HG02763 (cell line): ENCODE results near the gene PRPF6.

Source experiments
- ATAC-seq: cut with Tn5 transposase; IDR thresholded peaks from one replicate; pipeline ENCODE4 v1.9.1; 2021; ENCODE audit warnings: mild to moderate bottlenecking, moderate library complexity; ENCODE audit not compliant: unreplicated experiment

Gene PRPF6

DNA sequence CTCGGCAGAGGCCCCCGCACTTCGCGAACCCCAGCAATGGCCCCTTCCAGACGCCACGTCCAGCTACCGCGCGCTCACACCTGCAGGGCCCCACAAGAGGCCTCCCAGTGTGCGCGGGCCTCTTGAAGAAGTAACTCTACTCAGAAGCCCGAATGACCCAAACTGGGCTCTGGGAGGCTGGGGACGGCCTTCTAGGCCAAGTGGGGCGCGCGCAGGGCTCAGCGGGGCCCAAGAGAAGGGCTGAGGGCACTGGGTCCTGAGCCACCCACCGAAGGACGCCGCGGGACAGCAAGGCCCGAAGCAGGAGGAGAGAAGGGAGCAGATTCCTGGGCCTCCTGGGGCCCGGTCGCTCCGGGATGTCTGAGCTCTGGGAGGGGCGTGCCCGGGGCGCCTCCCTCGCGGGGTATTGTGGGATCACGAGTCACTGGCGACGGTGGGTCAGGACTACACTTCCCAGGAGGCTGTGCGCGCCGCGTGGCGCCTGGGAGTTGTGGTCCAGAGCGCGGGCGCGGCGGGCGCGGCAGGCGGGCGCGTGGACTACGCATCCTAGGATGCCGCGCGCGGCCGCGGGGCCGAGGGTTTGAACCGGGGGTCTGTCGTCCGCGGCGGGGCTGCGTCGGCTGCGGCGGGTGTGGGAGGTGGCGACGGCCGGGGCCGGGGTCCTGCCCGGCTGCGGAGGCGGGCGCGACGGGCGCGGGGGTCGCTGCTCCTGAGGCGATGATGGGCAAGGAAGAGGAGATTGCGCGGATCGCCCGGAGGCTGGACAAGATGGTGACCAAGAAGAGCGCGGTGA is 81.9 kb downstream of the PRPF6 start, which contains the start of gene TCEA2:
Gene TCEA2, plus strand, starts transcription at position 603 of the 793 bp plus-strand sequence. Its CDS starts 115 bp downstream, at position 718.
- peak; percentile 83 for ATAC-seq

DNA sequence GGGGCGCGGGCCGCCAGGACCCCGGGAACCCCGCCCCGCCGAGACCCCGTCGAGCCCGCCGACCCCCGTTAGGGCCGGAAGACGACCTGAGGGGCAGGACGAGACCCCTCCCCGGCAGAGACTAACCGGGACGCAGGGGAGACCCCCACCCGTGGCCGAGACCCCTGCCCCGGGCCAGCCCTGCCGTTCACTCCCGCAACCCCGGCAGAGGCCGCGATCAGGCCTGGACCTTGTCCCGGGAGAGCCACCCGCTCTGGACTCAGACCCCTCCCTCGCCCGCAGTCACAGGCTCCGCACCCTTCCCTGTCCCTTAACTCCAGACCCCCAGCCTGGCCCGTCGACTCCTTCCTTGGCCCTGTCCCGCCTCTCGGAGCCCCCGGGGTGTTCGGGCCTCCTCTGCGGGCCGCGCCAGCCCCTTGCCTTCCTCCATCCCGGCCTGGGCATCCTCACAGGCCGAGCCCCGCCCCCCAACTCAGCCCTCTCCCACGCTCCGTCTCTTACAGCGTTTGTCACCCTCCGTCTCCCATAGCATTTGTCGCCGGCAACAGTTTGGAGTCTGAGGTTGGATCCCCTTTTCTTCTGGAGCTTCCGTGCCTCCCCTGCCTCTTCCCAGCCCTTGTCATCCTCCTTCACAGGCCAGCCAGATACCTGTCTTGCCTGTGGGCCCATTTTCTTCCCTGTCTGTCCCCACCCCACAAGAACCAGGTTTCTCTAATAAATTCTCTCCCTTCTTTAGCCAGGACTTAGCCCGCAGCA is 82.6 kb downstream of the PRPF6 start:
- ATAC-seq, result no peak

DNA sequence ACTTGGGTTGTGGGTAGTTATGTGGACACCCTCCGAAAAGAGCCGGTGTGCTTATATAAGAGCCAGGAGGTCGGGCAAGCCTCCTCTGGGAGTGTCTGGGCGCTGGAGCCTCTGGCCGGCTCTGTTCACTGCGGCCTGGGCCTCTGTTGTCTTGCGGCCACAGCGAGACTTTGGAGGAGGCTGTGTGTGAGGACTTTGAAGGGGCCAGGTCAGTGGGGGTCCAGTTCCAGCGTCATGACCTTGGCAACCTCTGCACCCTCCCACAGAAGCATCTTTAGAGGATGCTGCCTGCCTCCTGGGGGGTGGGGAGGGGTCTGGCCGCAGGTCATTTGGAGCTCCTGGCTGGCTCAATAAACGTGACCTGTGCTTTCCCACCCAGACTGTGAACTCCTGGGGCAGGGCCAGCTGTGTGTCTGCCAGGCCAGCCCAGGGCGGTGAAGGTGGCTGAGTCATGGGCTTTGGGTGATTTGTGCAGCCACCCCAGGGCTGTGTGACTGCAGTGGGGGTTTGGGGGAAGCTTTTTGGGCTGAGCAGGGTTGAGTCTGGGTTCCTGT is 83.3 kb downstream of the PRPF6 start:
- no peak for ATAC-seq

DNA sequence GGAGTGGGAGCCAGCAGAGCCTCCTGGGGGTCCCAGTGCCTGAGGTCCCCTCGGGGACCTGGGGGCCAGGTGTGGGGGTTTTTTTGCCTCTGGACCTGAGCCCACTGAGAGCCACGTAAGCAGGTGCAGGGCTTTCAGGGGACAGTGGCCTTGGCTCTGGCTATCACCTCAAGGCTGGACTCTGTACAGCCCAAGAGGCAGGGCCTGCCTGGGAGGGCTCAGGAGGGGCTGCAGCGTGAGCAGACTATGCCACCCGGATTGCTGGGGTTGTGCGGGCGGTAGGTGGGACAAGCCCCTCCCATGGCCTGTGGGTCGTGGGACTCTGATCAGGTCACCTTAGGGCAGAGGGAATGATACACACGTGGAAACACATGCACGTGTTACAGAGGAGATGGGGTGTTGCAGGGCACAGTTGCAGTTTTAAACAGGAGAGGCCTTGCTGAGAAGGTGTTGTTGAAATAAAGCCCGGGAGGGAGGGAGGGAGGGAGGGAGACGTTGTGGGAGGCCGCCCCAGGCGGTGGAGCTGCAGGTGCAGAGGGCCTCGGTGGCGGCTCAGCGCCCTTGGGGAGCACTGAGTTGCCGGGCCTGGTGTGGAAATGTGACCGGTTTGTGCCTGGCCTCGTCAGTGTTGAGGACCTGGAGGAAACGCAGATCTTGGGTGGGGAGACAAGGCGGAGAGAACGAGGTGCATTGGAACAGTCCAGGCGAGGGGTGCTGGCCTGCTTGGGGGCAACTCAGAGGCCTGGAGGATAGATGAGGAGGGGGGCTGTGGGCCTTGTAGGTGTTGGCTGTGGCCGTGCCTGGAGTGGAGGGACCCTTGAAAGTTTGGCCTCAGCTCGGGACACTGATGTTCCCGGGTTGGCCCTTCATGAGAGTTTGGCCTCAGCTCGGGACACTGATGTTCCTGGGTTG is 84.4 kb downstream of the PRPF6 start:
- no peak for ATAC-seq

DNA sequence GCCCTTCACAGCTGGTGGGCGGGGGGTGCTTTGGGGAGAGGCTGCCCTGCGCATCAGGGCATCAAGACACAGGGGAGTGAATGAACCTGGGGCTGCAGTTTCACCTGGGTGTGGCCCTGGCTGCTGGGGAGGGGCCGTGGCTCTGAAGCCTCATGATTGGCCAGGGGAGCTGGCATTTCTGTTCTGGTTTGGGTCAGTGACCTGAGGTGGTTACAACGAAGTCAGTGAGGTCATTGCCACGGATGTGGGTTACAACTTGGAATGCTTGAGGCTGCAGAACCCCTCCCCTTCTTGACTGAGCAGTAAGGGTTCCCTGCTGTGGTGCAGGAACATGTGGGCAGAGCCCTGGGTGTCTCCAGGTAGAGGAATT is 85.0 kb downstream of the PRPF6 start:
- no peak for ATAC-seq

DNA sequence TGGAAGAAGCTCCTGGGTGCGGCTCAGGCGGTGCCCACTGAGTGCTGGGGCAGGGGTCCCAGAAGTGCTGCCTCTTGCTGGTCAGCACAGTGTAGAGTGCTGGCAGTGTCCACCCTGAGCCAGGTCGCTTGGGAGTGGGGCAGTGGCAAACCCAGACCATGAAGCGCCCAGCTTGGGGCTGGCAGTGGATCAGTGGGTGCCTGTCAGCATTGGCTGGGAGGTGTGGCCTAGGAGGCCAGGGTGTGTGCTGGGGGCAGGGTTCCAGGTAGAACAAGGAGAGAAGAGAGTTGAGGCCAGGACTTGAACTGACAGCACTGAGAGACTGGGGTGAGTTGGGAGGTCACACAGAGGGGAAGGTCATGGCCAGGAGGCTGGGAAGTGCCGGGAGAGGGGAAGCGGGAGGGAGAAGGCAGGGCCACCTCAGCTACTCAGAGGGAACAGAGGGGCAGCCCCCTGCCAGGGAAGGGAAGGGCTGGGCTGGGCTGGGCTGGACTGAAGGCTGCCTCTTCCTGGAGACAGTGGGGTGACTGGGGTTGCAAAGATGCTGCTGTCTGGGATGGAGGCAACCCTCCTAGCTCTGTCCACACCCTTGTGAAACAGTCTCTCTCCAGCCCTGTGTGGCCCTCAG is 86.2 kb downstream of the PRPF6 start:
- ATAC-seq, result no peak

DNA sequence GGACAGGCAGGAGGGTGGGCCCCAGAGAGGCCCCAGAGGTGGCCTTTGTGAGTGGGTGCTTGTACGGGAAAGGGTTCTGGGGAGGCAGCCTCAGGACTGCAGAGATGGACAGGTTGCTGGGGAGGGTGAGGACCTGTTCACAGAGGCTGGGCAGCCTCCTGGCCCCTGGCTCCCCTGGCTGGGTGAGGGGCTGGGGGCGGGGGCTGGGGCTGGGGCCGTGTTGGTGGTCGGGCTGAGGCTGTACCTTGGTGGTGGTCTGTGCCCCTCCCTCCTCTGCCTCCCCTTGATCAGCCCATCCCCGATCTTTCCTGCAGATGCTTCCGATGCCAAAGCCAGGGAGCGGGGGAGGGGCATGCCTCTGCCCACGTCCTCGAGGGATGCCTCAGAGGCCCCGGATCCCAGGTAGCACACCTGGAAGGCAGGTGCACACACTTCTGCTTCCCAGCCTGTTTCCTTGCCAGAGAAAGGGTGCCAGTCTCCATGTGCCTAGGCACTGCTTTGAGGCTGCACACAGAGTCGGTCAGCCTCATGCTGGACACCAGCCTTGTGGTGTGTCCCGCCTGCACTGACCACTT is 86.9 kb downstream of the PRPF6 start:
- no peak for ATAC-seq

DNA sequence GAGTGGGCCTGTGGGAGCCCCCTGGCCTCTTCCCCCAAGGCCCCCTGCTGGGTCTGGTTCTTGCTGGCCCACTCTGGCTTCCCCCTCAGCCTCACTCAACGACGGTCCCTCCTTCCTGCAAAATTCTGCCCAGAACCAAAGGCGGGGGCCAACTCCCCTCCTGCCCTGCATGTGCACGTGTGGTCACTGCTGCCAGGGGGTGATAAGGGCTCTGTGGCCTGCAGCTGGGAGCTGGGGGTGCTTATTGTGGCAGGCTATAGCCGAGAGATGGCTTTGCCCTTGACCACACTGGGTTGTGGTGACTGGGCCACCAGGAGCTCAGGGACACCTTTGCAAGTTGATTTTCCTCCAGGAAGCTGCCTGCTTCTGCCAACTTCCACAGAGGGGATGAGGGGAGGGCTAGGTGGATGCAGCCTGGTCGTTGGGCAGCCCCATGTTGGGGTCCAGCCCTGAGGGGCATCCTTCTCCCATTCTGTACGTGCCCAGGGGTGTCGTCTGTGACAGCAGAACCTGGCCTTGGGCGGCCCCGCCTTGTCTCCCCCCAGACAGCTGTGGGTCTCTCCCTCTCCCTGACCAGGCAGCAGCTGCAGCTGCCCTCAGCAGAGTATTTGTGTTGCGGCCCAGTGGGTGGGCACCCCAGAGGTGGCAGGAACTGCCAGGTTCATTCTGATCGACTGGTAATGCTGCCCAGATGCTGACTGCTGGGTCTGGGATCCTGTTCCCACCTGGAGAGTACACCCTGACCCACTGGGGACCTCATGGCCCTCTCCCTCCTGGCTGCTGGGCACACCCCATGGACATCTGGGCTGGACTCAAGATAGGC is 87.7 kb downstream of the PRPF6 start:
- no peak for ATAC-seq

DNA sequence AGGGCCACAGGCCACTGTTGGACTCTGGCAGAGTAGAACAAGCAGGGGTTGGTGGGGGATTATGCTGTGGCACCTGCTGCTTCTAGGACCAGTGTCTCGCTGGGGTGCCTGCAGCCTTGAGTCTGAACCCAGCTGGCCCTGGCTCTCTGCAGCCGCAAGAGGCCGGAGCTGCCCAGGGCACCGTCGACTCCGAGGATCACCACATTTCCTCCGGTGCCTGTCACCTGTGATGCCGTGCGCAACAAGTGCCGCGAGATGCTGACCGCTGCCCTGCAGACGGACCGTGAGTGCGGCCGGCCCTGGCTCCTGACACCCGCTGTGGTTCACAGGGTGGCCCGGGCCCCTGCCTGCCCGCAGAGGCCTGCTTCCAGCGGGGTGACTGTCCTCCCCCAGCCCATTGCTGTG is 88.3 kb downstream of the PRPF6 start:
- no peak for ATAC-seq

DNA sequence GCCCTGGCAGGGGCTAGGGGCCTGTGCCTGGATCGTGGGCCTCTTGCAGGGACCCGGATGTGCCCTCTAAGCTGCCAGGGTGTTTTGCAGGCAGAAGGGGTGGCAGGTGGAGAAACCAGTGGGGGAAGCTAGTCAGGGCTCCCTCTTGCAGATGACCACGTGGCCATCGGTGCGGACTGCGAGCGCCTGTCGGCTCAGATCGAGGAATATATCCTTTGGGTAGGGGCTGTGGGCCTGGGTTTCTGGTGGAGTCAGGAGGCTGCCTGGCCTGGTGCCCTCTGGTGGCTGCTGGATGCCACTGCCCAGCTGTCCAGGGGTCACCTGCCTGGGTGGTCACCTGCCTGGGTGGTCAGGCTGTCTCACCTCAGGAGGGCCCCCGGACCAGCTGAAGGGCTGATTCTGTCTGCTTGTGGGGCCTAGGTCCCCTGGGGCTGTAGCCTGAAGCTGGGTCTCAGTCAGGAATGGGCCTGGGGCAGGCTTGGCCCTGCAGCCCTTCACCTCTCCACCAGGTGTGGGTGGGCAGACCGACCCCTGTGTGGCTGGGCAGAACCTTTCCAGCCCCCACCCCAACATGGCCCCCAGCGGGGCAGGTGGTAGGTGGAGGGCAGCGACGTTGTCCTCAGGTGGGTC is 88.8 kb downstream of the PRPF6 start:
- ATAC-seq, result no peak

DNA sequence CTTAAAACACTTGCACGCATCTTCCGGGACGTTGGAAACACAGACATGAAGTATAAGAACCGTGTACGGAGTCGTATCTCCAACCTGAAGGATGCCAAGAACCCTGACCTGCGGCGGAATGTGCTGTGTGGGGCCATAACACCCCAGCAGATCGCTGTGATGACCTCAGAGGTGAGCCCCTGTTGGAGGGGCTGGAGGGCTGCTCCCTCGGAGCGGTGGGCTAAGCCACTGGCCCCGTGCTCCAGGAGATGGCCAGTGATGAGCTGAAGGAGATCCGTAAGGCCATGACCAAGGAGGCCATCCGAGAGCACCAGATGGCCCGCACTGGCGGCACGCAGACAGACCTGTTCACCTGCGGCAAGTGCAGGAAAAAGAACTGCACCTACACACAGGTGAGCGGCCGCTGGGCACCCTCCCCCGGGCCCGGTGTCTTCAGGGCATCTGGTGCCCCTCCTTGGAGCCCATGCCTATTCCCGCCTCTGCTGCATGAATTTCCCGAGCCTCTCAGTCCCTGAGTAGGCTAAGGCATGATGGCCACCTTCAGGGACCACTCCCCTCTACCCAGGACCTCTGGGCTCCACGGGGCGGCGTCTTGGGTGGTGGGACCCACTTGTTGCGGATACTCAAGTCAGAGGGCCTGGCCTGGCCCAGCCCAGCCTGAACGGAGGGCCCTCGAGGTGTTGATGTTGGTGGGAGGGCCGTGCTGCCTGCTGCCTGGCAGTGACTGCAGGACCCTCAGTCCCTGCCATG is 89.5 kb downstream of the PRPF6 start:
- no peak for ATAC-seq

DNA sequence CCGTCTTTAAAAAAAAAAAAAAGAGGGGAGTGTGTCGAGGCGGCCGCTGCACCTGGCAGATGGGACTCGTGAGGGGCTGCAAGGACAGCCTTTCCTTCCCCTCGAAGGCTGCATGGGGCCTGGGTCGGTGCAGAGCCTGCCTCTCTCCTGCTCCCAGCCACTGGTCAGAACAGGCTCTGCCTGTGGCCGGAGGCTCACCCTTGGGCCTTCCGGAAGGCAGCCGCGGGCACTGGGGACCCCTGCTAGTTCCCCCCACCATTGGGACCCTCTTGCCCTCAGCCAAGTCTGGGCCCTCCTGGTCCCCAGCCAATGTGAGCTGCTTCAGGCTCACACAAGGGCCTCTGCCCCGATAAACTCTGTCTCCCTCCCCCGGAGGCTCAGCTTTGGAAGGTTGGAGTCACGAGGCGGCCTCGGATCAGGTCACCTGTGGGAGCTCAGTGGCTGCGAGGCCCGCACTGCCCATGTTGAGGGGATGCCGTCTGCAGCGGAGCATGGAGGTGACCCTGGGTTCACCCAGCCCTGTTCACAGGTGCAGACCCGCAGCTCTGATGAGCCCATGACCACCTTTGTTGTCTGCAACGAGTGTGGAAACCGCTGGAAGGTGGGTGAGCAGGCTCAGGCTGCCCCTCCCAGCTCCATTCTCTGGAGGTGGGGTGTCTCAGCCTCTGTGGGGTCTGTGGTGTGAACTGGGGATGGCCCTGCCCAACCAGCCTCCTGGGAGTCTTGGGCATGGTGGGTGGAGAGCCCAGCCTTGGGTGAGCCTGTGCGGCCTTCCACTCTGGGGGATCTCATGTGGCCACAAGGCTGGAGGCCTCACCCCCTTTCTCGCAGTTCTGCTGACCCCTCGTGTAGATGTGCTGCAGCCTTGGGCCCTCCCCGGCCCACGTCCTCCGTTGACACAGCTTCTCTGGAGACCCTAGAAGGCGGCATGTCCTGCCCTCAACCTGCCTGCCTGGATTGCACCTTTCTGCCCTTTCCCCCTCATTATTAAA is 90.7 kb downstream of the PRPF6 start:
- ATAC-seq, result no peak

DNA sequence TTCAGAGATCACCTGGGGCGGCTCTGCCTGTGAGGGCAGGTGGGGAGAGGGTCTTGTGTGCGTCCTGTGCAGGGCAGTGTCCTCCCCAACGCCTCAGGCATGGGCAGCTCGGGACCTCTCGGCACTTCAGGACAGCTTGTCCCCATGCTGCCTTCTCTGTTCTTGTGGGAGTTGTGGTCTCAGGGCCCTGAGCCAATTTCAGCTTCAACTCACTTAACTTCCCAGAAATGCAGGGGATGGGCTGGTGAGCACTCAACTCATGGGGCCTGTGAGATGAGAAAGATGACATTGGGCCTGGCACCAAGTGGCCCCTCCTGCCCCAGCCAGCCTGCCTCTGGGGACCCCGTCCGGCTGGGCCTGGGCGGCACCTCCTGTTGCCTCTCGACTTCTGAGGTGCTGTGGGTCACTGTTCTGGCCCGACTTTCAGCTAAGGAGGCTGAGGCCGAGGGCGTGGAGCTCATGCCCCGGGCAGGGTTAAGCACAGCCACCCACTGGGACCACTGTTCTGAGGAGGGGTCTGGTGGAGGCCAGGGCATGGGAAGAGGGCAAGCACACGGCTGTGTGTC is 91.6 kb downstream of the PRPF6 start:
- ATAC-seq, result no peak

DNA sequence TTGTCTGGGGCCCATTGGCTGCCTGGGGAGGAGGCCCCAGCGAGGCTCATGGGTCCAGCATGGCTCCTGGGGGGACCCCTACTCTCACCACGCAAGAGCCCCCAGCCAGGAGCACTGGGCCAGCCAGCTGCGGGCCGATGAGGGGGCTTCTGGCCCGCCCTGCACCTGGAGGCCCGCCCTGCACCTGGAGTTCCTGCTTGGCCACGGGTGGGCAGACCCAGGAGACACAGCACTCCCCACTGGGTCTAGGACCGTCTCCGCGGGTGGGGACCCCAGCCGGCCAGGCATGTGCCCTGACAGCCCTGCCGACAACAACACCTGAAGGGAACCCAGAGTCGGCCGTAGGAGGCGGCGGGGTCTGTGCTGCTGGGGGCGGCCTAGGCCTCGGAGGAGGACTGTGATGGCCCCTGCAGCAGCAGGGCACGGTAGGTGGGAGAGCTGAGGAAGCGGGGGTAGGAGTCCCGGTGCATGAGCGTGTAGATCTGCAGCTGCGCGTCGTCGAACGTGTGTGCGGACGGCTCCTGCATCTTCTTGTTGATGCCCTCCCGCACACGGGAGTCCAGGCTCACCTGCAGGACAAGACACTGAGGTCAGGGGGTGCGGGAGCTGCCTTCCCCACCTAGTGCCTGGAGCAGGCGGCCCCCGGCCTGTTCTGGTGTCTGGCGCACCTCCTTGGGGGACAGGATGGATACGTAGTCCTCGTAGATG is 92.7 kb downstream of the PRPF6 start:
- no peak for ATAC-seq

DNA sequence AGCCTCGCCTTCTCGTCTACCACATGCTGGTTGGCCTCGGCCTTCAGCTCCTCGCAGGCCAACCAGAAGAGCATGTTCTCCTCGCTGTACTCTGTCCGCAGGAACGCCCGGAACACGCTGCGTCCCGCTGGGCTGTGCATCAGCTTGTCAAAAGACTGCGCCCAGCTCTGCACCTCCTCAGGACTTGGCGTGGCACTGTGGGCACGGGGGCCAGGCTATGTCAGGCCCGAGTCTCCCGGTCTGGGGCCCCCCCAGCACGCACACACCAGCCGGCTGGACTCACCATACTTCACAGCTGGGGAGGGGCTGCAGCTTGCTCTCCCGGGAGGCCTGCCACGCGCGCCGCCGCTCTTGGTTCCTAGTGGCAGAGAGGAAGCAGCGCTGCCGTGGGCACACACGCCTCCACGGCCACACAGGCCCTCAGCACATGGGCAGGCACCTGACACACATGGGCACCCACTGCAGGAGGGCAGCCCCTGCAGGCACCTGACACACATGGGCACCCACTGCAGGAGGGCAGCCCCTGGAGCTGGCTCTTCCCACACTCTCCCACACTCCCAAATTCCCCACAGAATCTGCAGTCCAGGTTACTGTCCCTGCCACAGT is 93.4 kb downstream of the PRPF6 start:
- ATAC-seq, result no peak

DNA sequence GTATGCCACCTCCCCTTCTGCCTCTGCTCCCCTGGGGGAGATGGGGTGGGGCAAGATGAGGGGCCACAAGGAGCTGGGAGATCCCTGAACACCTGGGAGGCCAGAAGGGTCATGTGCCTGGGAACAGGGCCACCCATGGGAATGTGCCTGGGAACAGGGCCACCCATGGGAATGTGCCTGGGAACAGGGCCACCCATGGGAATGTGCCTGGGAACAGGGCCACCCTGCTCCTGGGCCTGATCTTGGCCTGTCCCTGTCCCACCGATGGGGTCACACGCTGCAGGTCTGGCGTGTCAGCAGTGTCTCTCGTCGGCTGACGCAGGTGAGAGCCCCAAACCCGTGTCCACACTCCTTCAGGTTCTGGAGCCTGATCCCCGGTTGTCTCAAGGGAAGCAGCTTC is 94.0 kb downstream of the PRPF6 start:
- ATAC-seq, result no peak
